ENCODE measurements around the gene GNL2.

- TF ChIP-seq CTCF (IDR thresholded peaks at IDR 0.05) (no peak), POLR2AphosphoS5 (IDR thresholded peaks at IDR 0.05) (no peak)
Observed at GRCh38 chr1:37630426-37631028, 34.8 kb upstream of the GNL2 start.

All from breast epithelium (tissue), 3 donors.